DOHH2 (cell line): Measurements from ENCODE around the gene PARM1.

Source experiments
- H3F3A ChIP-seq: fragments of 200-600 bp; sonication (generic), shearing (Covaris generic); 2 replicates; pipeline ENCODE4 v1.6.0; 2016; ENCODE audit warnings: antibody characterized with exemption, mild to moderate bottlenecking; ENCODE audit not compliant: control insufficient read depth, insufficient read depth
- H3K27ac ChIP-seq: fragments of 200-600 bp; sonication (generic); 2 replicates; pipeline ENCODE4 v1.5.1; 2014; ENCODE audit warnings: low read depth, mild to moderate bottlenecking, low read length, moderate library complexity
- H3K27me3 ChIP-seq: fragments of 200-600 bp; sonication (generic); 2 replicates; pipeline ENCODE4 v1.6.1; 2014; ENCODE audit warnings: mild to moderate bottlenecking, low read length, mixed read lengths; ENCODE audit not compliant: control insufficient read depth
- H3K36me3 ChIP-seq: fragments of 200-600 bp; sonication (generic); 2 replicates; pipeline ENCODE4 v1.6.1; 2014; ENCODE audit warnings: mild to moderate bottlenecking, low read length, moderate library complexity, mixed read lengths; ENCODE audit not compliant: control insufficient read depth
- H3K4me1 ChIP-seq: fragments of 200-600 bp; sonication (generic); 2 replicates; pipeline ENCODE4 v1.6.1; 2014; ENCODE audit warnings: mild to moderate bottlenecking, low read length, mixed read lengths; ENCODE audit not compliant: control insufficient read depth
- H3K4me2 ChIP-seq: fragments of 200-600 bp; sonication (generic); 2 replicates; pipeline ENCODE4 v1.6.0; 2014; ENCODE audit warnings: mild to moderate bottlenecking, low read length, moderate library complexity
- H3K4me3 ChIP-seq: fragments of 200-600 bp; sonication (generic); 2 replicates; pipeline ENCODE4 v1.5.1; 2014; ENCODE audit warnings: mild to moderate bottlenecking, low read length, mixed read lengths
- H3K79me2 ChIP-seq: fragments of 200-600 bp; sonication (generic); 2 replicates; pipeline ENCODE4 v1.6.1; 2014; ENCODE audit warnings: mild to moderate bottlenecking, low read length, mixed read lengths; ENCODE audit not compliant: control insufficient read depth
- H3K9me2 ChIP-seq: fragments of 200-600 bp; sonication (generic); replicated peaks from 2 replicates; pipeline ENCODE4 v1.6.1; 2014; ENCODE audit warnings: mild to moderate bottlenecking, low read length, mixed read lengths; ENCODE audit not compliant: control insufficient read depth
- H3K9me3 ChIP-seq: fragments of 200-600 bp; sonication (generic); 2 replicates; pipeline ENCODE4 v1.6.1; 2014; ENCODE audit warnings: antibody characterized with exemption, low read length, mixed read lengths; ENCODE audit not compliant: control insufficient read depth, insufficient read depth
- H4K20me1 ChIP-seq: fragments of 200-600 bp; sonication (generic); 2 replicates; pipeline ENCODE4 v1.6.0; 2014; ENCODE audit warnings: low read depth, mild to moderate bottlenecking, antibody characterized with exemption, low read length, moderate library complexity; ENCODE audit not compliant: control insufficient read depth, insufficient read depth
- EZH2phosphoT487 ChIP-seq: fragments of 200-600 bp; sonication (generic); IDR thresholded peaks from 2 replicates; pipeline ENCODE4 v1.6.1; 2017; ENCODE audit warnings: borderline replicate concordance, mild to moderate bottlenecking, antibody characterized with exemption, low read length, moderate library complexity, mixed read lengths
- TF ChIP-seq, protein P1 (sequence below): fragments of 200-600 bp; sonication (generic); IDR thresholded peaks from one replicate; pipeline ENCODE4 v1.5.1; 2014; ENCODE audit warnings: antibody characterized with exemption, mild to moderate bottlenecking, low read depth, low read length; ENCODE audit not compliant: poor library complexity, severe bottlenecking

The PARM1 gene

DNA sequence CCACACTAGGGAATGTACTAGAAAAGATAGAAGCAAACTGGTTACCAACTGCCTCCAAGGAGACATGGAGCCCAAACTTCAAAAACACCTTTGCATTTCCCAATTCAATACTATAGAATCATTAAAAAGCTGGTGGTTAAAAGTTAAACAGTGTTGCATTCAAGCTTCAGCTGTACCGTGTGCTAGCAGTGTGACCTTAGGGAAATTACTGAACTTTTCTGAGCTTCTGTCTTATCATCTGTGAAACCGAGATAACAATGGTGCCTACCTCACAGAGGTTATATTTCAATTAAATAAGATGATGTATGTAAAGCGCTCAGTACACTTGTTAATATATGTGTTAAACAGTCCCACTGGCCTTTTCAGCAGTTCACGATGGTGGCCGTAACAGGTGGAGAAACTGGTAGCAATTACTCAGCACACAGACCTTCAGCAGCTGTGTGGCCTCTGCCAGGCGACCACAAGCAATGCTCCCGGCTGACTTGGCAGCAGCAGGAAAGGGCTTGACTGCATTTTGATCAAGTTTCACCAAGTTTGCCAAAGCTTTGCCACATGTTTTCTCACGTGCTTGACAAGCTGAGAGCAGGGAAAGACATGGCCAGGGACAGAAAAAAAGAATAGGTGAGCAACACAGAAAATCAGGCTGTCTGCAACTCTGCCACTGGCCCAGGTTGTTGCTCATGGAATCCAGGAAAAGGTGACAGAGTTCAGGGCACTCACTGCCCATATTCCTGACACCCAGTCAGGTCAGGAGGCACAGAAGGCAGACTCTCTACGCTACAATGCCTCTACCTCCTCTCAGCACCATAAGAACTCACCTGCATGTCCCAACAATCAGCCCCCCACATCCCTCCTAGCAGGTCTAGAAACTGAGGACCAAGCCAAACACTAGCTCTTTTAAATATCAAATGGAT, 72.1 kb downstream of the PARM1 start:
- Histone ChIP-seq H3K36me3 (no peaks in the 10 kb centered on the region), H3K9me3 (no peaks in the 10 kb centered on the region), H4K20me1 (no peaks in the 10 kb centered on the region), H3K4me1 (no peaks in the 10 kb centered on the region), H3K27ac (no peak overlapping the region), H3F3A (no peaks in the 10 kb centered on the region), H3K4me2 (no peak overlapping the region), H3K4me3 (no peak overlapping the region), H3K79me2 (no peaks in the 10 kb centered on the region), H3K27me3 (no peaks in the 10 kb centered on the region), H3K9me2 (no peaks in the 10 kb centered on the region)
- TF ChIP-seq EZH2phosphoT487: no peak
- TF ChIP-seq, protein P1, sequence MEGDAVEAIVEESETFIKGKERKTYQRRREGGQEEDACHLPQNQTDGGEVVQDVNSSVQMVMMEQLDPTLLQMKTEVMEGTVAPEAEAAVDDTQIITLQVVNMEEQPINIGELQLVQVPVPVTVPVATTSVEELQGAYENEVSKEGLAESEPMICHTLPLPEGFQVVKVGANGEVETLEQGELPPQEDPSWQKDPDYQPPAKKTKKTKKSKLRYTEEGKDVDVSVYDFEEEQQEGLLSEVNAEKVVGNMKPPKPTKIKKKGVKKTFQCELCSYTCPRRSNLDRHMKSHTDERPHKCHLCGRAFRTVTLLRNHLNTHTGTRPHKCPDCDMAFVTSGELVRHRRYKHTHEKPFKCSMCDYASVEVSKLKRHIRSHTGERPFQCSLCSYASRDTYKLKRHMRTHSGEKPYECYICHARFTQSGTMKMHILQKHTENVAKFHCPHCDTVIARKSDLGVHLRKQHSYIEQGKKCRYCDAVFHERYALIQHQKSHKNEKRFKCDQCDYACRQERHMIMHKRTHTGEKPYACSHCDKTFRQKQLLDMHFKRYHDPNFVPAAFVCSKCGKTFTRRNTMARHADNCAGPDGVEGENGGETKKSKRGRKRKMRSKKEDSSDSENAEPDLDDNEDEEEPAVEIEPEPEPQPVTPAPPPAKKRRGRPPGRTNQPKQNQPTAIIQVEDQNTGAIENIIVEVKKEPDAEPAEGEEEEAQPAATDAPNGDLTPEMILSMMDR: no peak

- Histone ChIP-seq H3K36me3 (no peaks in the 10 kb centered on the region), H3K4me2 (no peak overlapping the region), H3F3A (no peaks in the 10 kb centered on the region), H3K79me2 (no peaks in the 10 kb centered on the region), H3K9me3 (no peaks in the 10 kb centered on the region), H3K27me3 (no peaks in the 10 kb centered on the region), H3K4me1 (no peaks in the 10 kb centered on the region), H3K9me2 (no peaks in the 10 kb centered on the region), H3K27ac (no peak overlapping the region), H3K4me3 (no peak overlapping the region), H4K20me1 (no peaks in the 10 kb centered on the region)
- TF ChIP-seq EZH2phosphoT487: no peak
- TF ChIP-seq, protein P1: no peak
Observed at GRCh38 chr4:75005727-75006126, 72.8 kb downstream of the PARM1 start.

GRCh38 chr4:75007891-75008290, 75.0 kb downstream of the PARM1 start:
- Histone ChIP-seq H4K20me1 (no peaks in the 10 kb centered on the region), H3K9me2 (no peaks in the 10 kb centered on the region), H3K36me3 (no peaks in the 10 kb centered on the region), H3K4me1 (no peaks in the 10 kb centered on the region), H3K27me3 (no peaks in the 10 kb centered on the region), H3K9me3 (no peaks in the 10 kb centered on the region), H3F3A (no peaks in the 10 kb centered on the region), H3K4me3 (no peak overlapping the region), H3K79me2 (no peaks in the 10 kb centered on the region), H3K4me2 (no peak overlapping the region), H3K27ac (no peak overlapping the region)
- TF ChIP-seq, protein P1: no peak
- no peak for TF ChIP-seq EZH2phosphoT487
